Peyer's patch (tissue), 4 donors: ENCODE data around the gene PNLIPRP2.

ENCODE experiments used
- CTCF ChIP-seq, 6 experiments: fragments of 450-650 bp in 4 of 6; fragments of 200-600 bp in 2 of 6; sonication (generic) in 1 of 6; IDR thresholded peaks; one replicate each; pipeline ENCODE4 v1.5.1; 2017 to 2019; ENCODE audit warnings: antibody characterized with exemption in 6 of 6, mild to moderate bottlenecking in 3 of 6, moderate library complexity in 1 of 6
- POLR2A ChIP-seq, 2 donors: fragments of 450-650 bp; IDR thresholded peaks; one replicate each; pipeline ENCODE4 v1.5.1; 2017; ENCODE audit warnings: antibody characterized with exemption in 2 of 2, mild to moderate bottlenecking in 2 of 2, moderate library complexity in 2 of 2

GRCh38 chr10:116611153-116611545, 9.6 kb upstream of the PNLIPRP2 start:
- TF ChIP-seq CTCF (IDR thresholded peaks at IDR 0.05): no peak
- TF ChIP-seq POLR2A (IDR thresholded peaks at IDR 0.05): no peak
